Lower leg skin (tissue), 4 donors: ENCODE data around the gene FUT2. TPM values are rescaled to one million over a fixed set of nuclear protein-coding genes. Genes with fewer than 3 reads are reported as not detected.

Experiments used
- DNase-seq, 2 donors: peaks; one replicate each; pipeline ENCODE4 v3.0.0-alpha.2; 2019; ENCODE audit warnings: low spot score in 2 of 2
- H3K4me3 ChIP-seq: fragments of 200-600 bp; sonication (generic); 2 replicates; pipeline ENCODE4 v1.5.1; 2017; ENCODE audit warnings: mild to moderate bottlenecking, low read depth; ENCODE audit not compliant: poor library complexity, severe bottlenecking
- POLR2A ChIP-seq, 2 donors: fragments of 450-650 bp; IDR thresholded peaks; one replicate each; pipeline ENCODE4 v1.6.1; 2016 to 2017; ENCODE audit warnings: antibody characterized with exemption in 2 of 2, mild to moderate bottlenecking in 1 of 2, moderate library complexity in 1 of 2
- WGBS, 2 donors: methylation state at CpG; one replicate each; pipeline ENCODE4 v1.1.5; 2018; 5-methylcytosine and 5-hydroxymethylcytosine counted together
- intact Hi-C: fragments of 100-400 bp; cut with DNase I; formaldehyde crosslinking; loops from one replicate; pipeline ENCODE4 v1.15.0; 2023; ENCODE audit warnings: low total_unique reads
- total RNA-seq, 4 donors: library from RNA; depleted of rRNA; stranded (reverse); fragments of >200 nt; gene quantifications; one replicate each; pipeline ENCODE4 v1.1.0, GENCODE V29; 2016
- TF ChIP-seq, protein P1 (sequence below), 3 donors: fragments of 450-650 bp; IDR thresholded peaks; one replicate each; pipeline ENCODE4 v1.5.1; 2016; ENCODE audit warnings: antibody characterized with exemption in 3 of 3, mild to moderate bottlenecking in 3 of 3, moderate library complexity in 2 of 3

FUT2 gene
- total RNA-seq, 4 donors from 2014 or later = 8.5 to 14.9 (median 11.5) TPM

DNA sequence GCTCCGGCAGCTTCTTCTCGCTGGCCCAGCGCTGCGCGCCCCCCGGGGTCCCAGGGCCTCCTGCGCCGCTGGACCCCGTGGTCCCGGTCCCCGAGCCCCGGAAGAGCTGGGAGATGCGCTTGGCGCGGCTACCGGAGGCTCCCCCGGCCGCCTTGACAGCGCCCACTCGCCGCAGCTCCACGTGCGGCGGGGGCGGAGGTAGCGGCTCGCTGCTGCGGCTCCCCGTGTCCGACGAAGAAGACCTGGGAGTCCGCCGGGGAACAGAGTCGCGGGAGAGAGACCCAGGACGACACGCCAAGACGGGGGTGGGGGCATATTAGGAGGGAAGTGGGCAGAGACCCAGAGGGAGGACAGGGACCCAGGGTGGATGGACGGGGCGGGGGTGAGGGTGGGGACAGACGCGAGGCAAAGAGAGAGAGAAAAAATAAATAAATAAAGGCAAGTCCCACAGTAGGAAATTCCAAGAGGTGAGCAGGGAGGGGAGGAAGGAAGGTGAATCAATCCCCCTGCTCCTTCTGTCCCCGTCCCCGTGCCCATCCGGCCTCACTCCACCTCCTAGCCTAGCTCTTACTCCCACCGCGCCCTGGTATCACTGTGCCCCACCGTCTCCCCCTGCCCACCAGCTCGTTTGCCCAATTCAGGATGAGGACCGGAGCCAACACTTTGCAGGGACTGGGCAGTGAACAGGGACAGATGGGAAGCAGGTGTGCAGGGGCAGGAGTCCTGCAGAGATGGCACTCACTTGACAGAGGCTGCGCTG is 43.8 kb downstream of the FUT2 start:
- WGBS, 2 donors = 17 to 22% methylated on average over 32 to 48 of the region's 51 CpGs
- no peak for DNase-seq
- peak overlapping the region; percentile 45 for H3K4me3 ChIP-seq
- TF ChIP-seq POLR2A (IDR thresholded peaks at IDR 0.05) = no peak
- TF ChIP-seq, protein P1, sequence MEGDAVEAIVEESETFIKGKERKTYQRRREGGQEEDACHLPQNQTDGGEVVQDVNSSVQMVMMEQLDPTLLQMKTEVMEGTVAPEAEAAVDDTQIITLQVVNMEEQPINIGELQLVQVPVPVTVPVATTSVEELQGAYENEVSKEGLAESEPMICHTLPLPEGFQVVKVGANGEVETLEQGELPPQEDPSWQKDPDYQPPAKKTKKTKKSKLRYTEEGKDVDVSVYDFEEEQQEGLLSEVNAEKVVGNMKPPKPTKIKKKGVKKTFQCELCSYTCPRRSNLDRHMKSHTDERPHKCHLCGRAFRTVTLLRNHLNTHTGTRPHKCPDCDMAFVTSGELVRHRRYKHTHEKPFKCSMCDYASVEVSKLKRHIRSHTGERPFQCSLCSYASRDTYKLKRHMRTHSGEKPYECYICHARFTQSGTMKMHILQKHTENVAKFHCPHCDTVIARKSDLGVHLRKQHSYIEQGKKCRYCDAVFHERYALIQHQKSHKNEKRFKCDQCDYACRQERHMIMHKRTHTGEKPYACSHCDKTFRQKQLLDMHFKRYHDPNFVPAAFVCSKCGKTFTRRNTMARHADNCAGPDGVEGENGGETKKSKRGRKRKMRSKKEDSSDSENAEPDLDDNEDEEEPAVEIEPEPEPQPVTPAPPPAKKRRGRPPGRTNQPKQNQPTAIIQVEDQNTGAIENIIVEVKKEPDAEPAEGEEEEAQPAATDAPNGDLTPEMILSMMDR (IDR thresholded peaks at IDR 0.05) = no peak
- intact Hi-C loops = no loop called here

DNA sequence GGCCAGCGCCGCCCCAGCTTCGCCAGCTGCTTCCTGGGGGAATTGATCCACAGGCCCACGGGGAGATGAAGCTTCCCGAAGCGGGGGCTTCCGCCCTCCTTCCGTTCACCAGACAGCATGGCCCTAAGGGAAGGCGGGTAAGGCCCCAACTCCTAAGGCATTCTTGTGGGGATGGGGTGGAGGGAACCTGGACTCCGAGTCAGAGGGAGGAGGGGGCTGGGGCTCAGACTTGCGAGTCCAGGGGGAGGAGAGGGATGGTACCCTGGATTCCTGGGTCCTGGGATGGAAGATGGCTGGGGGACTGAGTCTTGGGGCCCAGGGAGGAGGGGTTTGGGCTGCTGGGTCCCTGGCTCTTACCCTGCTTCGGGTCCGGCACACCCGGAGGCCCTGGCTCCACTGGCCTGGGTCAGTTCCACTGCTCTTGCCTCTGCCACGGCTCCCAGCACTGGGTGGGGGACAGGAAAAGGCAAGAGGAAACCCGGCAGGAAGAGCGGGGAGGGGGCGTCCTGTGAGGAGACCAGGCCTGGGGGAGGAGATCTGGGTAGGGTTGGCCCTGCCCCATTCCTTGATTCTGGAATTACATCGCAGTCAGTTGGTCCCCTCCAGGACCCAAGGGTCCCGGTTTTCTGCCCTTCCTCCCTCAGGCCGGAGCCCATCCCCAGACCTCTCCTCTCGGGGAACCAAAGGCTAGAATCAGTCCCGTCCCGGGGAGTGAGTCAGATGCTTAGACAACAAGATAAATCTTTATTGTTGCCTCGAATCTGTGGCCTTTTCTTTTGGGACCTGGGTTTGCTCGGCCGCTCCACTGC is 44.6 kb downstream of the FUT2 start, which contains the start of gene RASIP1:
TSS of gene RASIP1 (minus strand) at position 447 of the 809 bp plus-strand sequence. CDS start at position 119, 328 bp downstream.
- WGBS, 2 donors = 49 to 61% methylated on average over 26 to 27 of the region's 27 CpGs
- TF ChIP-seq, protein P1 (IDR thresholded peaks at IDR 0.05) = no peak
- no peak for TF ChIP-seq POLR2A (IDR thresholded peaks at IDR 0.05)
- H3K4me3 ChIP-seq = peak within 1 kb of the TSS; percentile 45
- intact Hi-C loops = no loop called here
- no peak for DNase-seq

DNA sequence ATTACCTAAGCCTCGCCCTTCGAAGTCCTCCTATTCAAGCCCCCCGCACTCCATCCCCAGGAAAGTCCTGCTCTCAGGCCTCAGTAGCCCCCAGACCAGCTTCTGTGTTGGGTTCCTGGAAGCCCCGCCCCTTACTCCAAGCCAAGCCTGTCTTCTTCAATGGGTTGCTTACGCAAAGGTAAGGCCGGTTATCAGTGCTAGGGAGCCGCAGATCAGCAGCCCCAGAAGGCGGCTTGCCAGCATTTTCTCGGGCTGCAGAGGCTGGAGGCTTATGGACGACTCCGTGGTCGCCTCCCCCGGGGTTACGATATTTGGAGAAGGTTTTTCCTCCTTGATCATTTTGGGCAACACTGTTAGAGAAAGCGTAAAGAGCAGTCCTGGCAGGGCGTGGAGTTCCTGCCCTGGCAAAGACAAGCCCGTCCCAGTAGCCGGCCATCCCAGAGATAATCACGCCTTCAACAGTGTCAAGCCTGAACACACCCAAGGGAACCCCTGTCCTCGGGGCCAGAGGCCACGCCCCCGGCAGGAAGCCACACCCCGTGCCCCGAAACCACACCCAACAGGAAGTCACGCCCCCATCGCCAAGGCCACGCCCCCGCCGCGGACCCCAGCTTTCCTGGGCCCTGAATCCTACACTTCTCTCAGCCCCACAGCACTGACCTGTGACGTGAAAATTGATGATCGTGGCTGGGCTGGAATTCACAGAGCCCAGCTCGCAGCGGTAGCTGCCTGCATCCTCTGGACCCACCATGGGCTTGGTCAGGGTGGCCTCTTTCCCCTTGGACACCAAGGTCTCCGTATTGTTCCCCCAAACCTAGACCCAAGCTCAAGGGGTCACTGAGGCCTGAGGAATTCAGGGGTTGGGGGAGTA is 45.6 kb downstream of the FUT2 start:
- H3K4me3 ChIP-seq = no peak overlapping the region
- TF ChIP-seq, protein P1 (IDR thresholded peaks at IDR 0.05) = no peak
- no peak for TF ChIP-seq POLR2A (IDR thresholded peaks at IDR 0.05)
- intact Hi-C loops = no loop called here
- peak in 1 of 2 donors; percentile 92 for DNase-seq
- 29 to 33% methylated on average over 32 to 34 of the region's 35 CpGs for WGBS, 2 donors

DNA sequence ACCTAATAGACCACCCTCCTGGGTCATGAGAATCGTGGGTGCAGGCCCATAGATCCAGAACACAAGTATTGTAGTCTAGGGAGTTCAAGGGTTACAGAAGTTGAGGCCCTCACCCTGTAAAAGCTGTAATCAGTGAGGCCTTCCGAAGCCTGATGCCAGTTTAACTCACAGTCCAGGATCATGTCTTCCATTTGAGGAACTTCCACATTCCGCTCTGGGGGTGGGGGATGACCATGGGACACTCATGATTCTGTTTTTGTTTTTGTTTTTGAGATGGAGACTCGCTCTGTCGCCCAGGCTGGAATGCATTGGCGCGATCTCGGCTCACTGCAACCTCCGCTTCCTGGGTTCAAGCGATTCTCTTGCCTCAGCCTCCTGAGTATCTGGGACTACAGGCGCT is 46.3 kb downstream of the FUT2 start:
- TF ChIP-seq, protein P1 (IDR thresholded peaks at IDR 0.05) = no peak
- no peak for TF ChIP-seq POLR2A (IDR thresholded peaks at IDR 0.05)
- H3K4me3 ChIP-seq = no peak overlapping the region
- intact Hi-C loops = no loop called here
- no peak for DNase-seq
- WGBS, 2 donors = 84 to 89% methylated on average over 11 of the region's 11 CpGs

DNA sequence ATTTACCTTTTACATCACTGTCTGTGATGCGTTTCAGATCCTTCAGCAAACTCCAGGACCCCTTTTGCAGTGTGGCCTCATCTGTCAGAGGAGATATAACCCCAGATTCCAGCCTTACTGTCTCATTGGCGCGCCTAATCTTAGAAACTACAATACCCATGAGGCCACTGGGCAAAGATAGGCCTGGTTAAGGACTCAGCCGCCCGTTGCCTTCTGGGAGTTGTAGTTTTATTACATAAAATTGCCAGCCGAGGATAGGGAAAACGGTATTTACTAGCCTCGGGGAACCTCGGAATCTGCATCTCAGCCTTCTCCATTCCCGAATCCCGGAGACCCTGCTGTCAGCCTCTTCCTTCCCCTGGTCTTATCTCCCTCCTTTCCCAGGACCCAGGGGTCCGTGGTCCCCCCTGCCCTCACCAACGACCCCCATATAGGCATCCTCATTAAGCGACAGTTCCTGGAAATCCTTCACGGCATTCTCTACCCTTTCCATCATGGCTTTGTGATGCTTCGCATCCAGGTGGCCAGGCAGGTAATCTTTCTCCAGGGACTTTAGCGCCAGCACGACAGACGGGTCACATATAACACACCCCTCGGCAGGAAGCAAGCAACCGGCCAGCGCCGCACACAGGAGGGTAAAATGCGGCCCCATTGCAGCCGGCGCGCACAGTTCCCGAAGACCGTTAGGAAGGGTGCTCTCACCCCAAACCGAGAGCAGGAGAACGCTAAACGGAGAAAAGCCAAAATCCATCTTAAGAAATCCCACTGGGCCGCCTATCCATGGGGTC is 49.6 kb downstream of the FUT2 start:
- intact Hi-C loops = no loop called here
- no peak for DNase-seq
- H3K4me3 ChIP-seq = no peak overlapping the region
- WGBS, 2 donors = 42 to 44% methylated on average over 33 of the region's 33 CpGs
- no peak for TF ChIP-seq POLR2A (IDR thresholded peaks at IDR 0.05)
- TF ChIP-seq, protein P1 (IDR thresholded peaks at IDR 0.05) = no peak
